GM21390 (cell line): ENCODE data around the gene GLIS1.

Experiments used
- ATAC-seq: cut with Tn5 transposase; IDR thresholded peaks from one replicate; pipeline ENCODE4 v1.9.1; 2021; ENCODE audit not compliant: unreplicated experiment

Gene GLIS1

GRCh38 chr1:53696051-53696450 lies 42.9 kb downstream of the GLIS1 start:
- no peak for ATAC-seq

GRCh38 chr1:53695116-53695515 lies 43.8 kb downstream of the GLIS1 start:
- no peak for ATAC-seq

DNA sequence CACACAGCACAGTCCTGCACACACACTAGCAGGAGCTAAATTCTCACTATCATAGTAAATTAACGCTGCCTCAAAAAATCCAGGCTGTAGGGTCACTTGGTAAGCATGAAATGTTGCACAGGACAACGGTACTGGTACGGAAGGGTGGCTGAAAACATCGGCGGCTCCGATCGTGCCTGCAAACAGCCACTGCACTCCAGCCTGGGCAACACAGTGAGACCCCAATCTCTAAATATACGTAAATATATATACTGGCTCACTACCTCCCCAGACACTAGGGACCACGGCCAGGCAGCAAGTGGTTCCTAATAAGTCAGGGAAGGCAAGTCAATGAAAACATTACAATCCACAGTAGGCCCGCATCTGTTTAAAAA lies 44.3 kb downstream of the GLIS1 start:
- ATAC-seq = no peak

DNA sequence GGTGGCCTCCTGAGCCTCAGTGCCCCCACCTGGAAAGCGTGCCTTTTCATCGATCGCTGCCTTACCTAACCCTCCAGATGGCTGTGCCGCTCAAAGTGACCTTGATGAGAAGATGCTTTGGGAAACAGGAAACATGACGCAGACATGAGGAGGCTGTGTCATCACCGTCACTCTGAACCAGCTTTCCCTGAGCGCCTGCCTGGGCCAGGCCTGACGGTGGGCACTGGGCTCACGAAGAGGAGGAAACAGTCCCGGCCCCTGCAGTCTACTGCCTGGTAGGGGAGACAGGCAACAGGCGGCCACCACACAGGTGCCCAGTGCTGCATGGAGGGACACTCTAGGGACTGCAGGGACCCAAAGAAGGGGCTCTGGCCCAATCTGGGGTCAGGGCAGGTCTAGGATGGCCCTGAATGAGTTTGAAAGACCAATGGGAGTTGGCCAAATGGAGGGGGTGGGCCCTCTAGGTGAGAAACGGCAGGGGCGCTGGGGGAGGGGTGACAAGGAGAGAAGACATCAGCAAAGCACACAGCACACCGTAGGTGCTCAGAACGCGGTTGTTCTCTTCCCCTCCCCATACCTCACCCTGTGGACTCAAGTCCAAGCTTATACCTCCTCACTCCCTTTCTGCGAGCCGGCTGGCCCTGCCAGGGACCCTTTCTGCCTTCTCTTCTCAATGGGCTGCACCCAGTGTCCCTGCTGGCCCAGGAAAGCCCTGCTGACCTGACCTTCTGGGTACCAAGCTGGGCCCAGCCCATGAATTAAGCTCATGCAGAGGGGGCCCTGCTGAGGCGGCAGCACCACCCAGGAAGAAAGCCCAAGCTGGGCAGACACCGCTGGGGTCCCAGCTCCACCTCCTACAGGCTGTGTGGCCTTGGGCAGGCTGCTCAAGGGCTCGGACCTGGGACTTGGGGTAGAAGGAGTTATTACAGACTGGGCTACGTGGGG lies 44.9 kb downstream of the GLIS1 start:
- no peak for ATAC-seq

GRCh38 chr1:53693339-53693738 lies 45.6 kb downstream of the GLIS1 start:
- no peak for ATAC-seq

DNA sequence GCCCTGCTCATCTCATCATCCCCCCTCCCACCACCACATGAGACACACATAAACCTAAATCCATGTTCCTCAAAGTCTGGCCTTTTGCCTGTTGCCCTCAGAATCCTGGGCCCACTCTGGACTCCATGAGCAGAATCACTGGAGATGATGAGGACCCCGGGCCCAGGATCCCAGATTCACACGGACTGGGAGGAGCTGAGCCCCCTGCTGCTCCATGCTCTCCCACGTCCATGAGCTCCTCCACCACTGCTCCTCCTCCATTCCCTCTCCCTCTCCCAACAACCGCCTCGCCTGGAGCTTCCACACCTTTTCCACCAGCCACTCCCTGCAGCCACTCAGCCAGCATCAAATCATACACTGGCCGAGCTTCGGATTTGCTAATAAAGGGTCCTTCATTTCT lies 47.6 kb downstream of the GLIS1 start:
- ATAC-seq = no peak

DNA sequence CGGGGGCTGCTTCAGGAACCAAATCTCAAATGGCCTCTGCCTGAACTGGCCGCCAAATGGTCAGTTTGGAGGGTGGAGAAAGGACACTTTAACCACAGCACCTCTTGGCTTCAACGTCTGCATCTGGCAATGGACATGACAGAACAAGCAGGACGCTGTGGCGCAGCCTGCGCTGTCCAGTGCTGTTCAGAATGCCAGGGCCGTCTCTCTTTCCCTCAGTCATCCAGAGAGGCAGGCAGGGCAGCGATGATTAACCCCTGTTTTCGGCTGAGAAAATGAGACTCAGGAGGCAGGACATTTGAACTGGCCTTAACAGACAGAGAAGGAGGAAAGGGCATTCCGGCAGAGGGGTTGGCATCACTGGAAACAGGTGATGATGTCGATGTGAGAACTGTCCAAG lies 48.6 kb downstream of the GLIS1 start:
- no peak for ATAC-seq

DNA sequence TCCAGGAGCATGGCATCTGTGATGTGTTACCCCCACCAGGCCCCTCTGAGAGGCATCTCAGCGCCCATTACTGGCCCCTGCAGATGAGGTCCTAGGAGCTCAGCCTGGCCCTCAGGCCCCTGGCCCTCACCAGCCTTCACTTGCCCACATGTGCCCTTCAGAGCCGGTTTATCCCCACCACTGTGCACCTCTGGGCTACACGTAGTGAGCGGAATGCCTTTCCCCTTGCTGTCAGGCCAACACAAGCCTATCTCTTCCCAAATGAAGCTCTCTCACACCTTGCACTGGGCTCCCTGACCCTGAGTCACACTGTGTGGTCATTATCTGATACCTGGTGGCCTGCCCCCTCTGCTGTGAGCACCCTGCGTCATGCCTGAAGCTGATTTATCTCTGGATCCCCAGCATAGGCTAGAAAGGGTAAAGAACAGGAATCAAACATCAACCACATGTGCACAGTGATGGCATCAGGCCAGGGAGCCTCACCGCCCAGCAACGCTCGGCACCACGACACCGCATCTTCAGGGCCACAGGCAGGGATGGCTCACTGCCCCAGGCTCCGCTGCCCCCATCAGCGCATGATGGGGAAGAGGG lies 49.1 kb downstream of the GLIS1 start:
- ATAC-seq = no peak

DNA sequence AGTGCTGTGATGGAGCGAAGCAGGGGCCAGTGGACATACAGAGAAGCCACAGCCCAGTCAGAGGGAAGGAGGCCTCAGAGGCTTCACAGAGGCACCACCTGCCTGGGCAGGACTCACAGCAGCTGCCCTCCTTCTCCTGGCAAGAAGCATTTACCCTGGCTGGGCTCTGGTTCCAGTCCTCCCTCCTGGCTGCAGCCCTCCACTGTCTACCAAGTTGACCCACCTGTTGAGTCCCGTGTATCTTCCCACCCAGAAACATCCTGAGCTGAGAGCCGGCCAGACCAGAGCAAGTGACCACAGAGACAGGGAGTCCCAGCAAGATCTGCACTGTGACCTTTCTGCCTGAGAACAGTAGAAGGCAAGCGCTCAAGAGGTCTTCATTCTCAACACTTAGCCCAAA lies 49.7 kb downstream of the GLIS1 start:
- ATAC-seq = no peak

DNA sequence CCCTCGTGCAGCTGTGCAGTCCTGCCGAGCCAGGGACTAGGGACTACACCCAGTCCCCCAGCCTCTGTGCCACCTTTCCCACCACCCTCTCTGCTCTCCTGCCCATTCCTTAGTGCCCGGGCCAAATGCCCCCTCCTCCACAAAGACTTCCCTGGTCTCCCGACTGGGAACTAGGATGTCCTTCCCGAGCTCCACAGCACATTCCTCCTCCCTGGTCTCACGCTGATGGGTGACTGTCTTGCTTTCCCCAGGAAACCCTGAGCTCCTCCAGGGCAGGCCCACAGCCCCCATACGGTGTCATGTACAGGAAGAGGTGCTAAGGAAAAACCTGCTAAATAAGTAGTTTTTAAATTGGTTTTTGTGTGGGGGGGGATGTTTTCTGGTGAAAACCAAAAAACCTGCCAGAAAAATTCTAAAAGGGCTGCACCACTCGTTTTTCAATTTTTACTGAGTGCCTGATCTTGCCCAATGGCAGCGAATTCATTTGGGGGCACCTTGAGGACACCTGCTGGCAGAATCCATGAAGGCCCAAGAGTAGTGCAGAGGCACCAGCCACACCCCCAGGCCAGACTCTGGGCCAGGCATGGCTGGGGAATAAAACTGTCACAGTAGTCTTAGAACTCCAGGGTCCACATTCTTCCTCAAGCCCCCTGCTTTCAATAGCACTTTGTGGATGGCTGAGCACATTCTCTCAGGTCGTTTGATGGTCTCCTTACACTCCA lies 50.4 kb downstream of the GLIS1 start:
- no peak for ATAC-seq

DNA sequence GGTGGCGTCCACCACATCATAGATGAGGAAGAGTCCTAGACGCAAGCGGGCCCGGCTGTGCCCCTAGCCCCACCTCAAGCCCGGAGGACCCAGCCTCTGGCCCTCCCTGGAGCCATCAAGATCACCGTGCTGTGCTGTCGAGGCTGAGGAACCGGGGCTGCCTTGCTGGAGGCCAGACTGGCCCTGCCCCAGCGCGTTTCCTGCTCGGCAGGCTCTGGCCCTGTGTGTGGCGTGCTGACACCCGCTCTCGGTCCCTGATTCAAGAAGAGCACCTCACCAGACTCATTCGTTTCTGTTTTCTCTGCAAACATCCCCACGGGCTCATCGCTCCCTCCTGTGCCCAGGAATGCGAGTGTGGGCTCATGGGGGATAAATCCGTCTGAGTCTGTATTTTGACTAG lies 51.1 kb downstream of the GLIS1 start:
- no peak for ATAC-seq

GRCh38 chr1:53687426-53687825 lies 51.5 kb downstream of the GLIS1 start:
- no peak for ATAC-seq

DNA sequence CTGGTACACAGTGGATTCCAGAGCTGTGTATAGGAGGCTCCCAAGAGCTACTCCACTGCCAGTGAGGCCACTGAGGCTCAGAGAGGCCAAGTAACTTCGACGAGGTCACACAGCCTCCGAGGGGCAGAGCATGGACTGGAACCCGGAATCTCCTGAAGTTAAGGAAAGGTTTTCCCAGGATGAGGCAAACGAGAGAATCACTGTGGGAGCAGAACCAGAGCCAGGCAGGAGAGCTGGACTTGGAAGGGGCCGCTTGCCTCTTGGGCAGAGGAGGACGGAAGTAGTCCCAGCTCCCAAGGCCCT lies 52.0 kb downstream of the GLIS1 start:
- no peak for ATAC-seq

GRCh38 chr1:53686091-53686964 lies 52.6 kb downstream of the GLIS1 start:
- ATAC-seq = no peak

DNA sequence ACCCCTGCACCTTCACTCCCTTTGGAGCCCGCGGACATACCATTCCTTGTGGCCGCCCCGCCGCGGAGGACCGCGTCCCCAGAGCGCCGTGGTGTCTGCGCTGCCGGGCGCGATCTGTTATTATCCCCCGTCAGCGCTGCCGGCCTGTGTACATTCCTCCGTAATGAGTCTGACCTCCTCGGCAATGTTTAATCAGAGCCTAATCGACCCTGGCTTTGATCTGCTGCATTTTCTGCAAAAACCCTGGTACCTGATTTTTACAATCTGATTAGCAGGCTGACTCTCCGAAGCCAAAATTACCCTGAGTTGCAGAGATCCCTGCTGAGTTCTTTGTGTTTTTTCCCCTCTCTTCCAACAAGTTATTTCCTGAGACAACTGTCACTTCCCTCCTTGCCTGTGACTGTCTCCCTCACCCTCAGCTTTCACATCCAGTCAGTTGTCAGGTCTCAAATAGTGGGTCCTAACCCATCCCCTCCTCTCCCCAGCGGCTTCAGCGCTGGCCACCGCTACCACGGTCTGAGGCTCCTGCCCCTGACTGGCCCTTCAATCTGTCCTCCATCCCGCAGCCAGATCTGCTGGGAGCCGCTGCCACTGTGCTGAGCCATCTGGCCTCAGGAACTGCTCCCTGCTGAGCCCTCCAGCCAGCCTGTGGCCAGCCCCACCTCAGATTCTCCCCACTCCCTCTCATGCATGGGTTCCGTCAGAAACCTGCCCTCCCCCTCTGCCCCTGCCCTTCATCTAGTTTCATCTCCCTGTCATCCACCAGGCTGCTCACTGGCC lies 53.5 kb downstream of the GLIS1 start:
- no peak for ATAC-seq

- ATAC-seq = no peak
Measured at GRCh38 chr1:53684741-53685140, 54.2 kb downstream of the GLIS1 start.

DNA sequence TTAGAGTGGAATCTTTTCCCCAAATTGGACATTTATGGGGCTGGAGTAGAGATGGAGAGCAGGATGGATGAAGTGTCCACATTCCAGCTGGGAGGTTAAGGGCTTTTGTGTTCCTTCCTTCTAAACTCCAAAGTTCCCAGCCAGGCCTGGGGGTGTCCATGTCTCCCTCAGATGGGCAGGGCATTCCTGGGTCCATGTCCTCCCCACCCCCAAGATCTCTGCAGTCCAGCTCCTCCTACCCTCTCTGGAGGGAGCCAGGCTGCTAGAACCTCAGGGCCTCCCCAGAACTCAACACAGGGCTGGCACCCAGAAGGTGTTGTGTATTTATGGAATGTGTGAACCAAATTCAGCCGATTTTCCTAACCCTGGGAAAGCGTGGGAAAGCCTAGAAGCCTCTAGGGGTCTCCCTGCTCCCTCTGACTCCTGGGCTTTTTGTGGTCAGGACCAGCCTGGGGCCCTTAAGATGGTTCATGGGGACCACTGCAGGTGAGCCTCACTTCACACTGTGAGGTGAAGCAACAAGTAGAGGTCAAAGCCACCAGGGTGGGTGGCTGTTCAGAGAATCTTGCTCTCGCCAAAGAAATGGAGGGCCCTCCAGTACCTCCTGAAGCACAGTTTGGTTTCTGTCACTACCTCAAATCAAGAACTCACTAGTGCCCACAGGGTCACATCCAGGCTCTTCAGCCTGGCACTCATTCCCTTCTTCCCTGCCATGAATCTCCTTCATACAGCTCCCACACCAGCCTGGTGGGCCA lies 54.8 kb downstream of the GLIS1 start:
- no peak for ATAC-seq

- no peak for ATAC-seq
Measured at GRCh38 chr1:53682881-53683280, 56.1 kb downstream of the GLIS1 start.

DNA sequence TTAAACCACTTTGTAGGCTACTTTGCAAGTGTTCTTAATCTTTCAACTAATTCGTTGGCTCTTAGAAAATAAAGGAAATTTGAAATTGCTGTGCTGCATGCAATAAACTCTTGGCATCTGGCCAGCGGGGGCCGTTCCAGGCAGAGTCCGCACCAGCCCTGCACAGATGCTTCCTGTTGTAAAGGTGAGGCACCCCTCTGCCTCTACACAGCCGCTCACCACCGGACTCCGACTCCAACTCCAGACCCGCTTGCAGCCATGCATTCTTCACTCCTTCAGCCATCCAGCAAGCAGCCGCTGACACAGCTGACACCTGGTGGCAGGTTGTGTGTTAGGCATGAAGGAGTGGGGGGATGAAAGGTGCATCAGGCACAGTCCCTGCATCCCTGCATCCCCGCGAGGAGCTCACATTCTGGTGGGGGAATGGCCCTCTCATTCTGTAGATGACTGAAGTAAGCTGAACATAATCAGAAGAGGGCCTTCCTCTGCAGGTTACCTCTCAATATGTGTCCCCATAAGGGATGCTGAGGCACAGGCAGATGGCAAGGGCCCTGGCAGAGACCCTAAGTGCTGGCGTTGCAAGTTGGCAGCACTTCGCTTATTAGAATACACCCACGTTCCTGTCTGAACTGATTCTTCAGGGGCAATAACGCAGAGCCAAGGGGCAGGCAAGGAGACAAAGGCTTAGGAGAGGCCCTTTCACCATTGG lies 56.8 kb downstream of the GLIS1 start:
- no peak for ATAC-seq
